Activated naive CD4-positive, alpha-beta T cell treated with anti-CD3 and anti-CD28 coated beads for 36 hours (primary cell): ENCODE results near the gene MPHOSPH9. TPM values are rescaled to one million over a fixed set of nuclear protein-coding genes. Genes with fewer than 3 reads are reported as not detected.

Experiments
- CTCF ChIA-PET: fragments of 350-600 bp; sonication (Branson Sonifier 250); formaldehyde crosslinking; loops from one replicate; lab custom pipeline; 2021; ENCODE audit warnings: antibody characterized with exemption; lab: Charles Lee
- DNase-seq: peaks from one replicate; pipeline ENCODE4 v3.0.0-alpha.2; 2020
- H3K27ac Mint-ChIP-seq: one replicate; pipeline ENCODE4 v1.8.0; 2021; ENCODE audit warnings: mild to moderate bottlenecking, mixed read lengths
- H3K27me3 Mint-ChIP-seq: one replicate; pipeline ENCODE4 v1.8.0; 2021; ENCODE audit warnings: low read depth, mixed read lengths
- H3K36me3 Mint-ChIP-seq: one replicate; pipeline ENCODE4 v1.8.0; 2021; ENCODE audit warnings: low read depth, mixed read lengths
- H3K4me1 Mint-ChIP-seq: one replicate; pipeline ENCODE4 v1.8.0; 2021; ENCODE audit warnings: low read depth, mixed read lengths
- H3K4me3 Mint-ChIP-seq: one replicate; pipeline ENCODE4 v1.8.0; 2021; ENCODE audit warnings: mild to moderate bottlenecking, moderate library complexity, mixed read lengths
- H3K9me3 Mint-ChIP-seq: one replicate; pipeline ENCODE4 v1.8.0; 2021; ENCODE audit warnings: mixed read lengths
- intact Hi-C: fragments of 100-400 bp; cut with micrococcal nuclease; formaldehyde crosslinking; loops from one replicate; pipeline ENCODE4 v1.15.1; 2023
- total RNA-seq, 2 experiments: library from RNA; stranded (reverse); gene quantifications; one replicate each; pipeline ENCODE4 v1.2.3, GENCODE V29; 2021

Gene MPHOSPH9, protein sequence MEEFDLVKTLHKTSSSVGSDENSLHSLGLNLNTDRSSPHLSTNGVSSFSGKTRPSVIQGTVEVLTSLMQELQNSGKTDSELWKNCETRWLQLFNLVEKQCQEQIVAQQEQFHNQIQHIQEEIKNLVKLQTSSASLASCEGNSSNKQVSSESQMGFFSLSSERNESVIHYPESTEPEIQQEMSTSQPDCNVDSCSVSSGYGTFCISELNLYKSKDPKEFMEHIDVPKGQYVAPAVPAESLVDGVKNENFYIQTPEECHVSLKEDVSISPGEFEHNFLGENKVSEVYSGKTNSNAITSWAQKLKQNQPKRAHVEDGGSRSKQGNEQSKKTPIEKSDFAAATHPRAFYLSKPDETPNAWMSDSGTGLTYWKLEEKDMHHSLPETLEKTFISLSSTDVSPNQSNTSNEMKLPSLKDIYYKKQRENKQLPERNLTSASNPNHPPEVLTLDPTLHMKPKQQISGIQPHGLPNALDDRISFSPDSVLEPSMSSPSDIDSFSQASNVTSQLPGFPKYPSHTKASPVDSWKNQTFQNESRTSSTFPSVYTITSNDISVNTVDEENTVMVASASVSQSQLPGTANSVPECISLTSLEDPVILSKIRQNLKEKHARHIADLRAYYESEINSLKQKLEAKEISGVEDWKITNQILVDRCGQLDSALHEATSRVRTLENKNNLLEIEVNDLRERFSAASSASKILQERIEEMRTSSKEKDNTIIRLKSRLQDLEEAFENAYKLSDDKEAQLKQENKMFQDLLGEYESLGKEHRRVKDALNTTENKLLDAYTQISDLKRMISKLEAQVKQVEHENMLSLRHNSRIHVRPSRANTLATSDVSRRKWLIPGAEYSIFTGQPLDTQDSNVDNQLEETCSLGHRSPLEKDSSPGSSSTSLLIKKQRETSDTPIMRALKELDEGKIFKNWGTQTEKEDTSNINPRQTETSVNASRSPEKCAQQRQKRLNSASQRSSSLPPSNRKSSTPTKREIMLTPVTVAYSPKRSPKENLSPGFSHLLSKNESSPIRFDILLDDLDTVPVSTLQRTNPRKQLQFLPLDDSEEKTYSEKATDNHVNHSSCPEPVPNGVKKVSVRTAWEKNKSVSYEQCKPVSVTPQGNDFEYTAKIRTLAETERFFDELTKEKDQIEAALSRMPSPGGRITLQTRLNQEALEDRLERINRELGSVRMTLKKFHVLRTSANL
- total RNA-seq: 100 to 1,000 TPM; 111 to 114 TPM

DNA sequence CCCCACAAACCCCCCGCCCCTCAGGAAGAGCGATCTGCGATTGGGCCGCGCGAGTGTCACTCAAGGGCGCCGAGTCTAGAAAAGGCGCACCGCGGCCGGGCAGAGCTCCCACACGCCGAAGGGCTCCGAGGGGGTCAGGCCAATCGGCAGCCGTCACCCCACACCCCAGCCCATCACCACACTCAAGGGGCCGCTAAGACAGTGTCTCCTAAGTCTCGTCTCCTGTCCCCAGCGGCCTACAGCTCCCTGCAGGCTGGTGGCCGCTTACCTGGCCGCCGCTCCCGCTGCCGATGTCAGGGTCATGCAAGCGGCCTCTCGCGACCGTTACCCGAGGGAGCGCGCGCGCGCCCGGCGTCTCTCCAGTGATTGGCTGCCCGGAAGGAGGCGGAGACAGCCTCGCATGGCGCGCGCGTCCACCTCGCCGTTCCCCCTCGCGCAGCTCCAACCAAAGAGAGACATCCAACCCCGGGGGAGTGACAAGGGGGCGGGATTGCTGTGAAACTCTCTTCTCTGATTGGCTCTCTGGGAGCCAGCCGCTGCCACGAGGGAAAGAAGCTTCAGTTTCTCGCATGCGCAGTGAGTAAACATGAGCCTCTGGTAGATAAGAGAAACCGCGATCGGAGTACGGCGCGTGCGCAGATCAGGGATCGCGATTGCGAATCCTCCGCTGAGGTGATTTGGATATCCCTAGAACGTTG is at the start of gene MPHOSPH9, which contains the start of gene MTRFR:
Gene MPHOSPH9 (minus strand): TSS at position 335 of the 698 bp plus-strand sequence. CDS start 2,777 bp downstream, outside the sequence.
Gene MTRFR (plus strand): TSS at position 630 of the 698 bp plus-strand sequence. CDS start 20,239 bp downstream, outside the sequence.
- Mint-ChIP-seq H3K4me1 (peaks cover 58% of the 10 kb centered on the region), H3K27me3 (no peaks in the 10 kb centered on the region), H3K36me3 (peaks cover 43% of the 10 kb centered on the region), H3K9me3 (no peaks in the 10 kb centered on the region), H3K4me3 (peak within 1 kb of the TSS; percentile 96), H3K27ac (peak within 1 kb of the TSS; percentile 99)
- CTCF ChIA-PET: interaction anchor here (0.5 to 2.3 kb wide), 14 partner anchors 9 to 350 kb away, joined by 3 to 6 read pairs (median 3); partner anchors contain the start of gene PITPNM2
- DNase-seq: peak; percentile 100
- intact Hi-C loops: loop anchor here (1.0 to 10.0 kb wide), 14 partner anchors 10 to 706 kb away; partner anchors contain the start of genes ABCB9, ATP6V0A2, KNTC1 and PITPNM2

GRCh38 chr12:123282111-123282510 is 49.2 kb upstream of the MPHOSPH9 start:
- CTCF ChIA-PET: interaction anchor here (0.6 kb wide), 1 partner anchor 301 kb away, joined by 3 read pairs; no protein-coding TSS in a partner anchor
- intact Hi-C loops: no loop called here
- H3K27ac Mint-ChIP-seq: no peak overlapping the region
- no peaks in the 10 kb centered on the region for H3K36me3 Mint-ChIP-seq
- no peak overlapping the region for H3K4me3 Mint-ChIP-seq
- no peak for DNase-seq
- no peaks in the 10 kb centered on the region for H3K9me3 Mint-ChIP-seq
- H3K27me3 Mint-ChIP-seq: no peaks in the 10 kb centered on the region
- peaks cover 6% of the 10 kb centered on the region for H3K4me1 Mint-ChIP-seq

- Mint-ChIP-seq H3K4me3 (no peak overlapping the region), H3K27ac (no peak overlapping the region), H3K9me3 (no peaks in the 10 kb centered on the region), H3K27me3 (no peaks in the 10 kb centered on the region), H3K36me3 (no peaks in the 10 kb centered on the region), H3K4me1 (peaks cover 6% of the 10 kb centered on the region)
- CTCF ChIA-PET: no interaction called here
- no peak for DNase-seq
- intact Hi-C loops: no loop called here
Measured at GRCh38 chr12:123280971-123281370, 48.0 kb upstream of the MPHOSPH9 start.

GRCh38 chr12:123278101-123278627 is 45.2 kb upstream of the MPHOSPH9 start:
- CTCF ChIA-PET: interaction anchor here (0.6 to 1.2 kb wide), 5 partner anchors 28 to 300 kb away, joined by 3 to 4 read pairs (median 3); no protein-coding TSS in a partner anchor
- no peak overlapping the region for H3K4me3 Mint-ChIP-seq
- H3K4me1 Mint-ChIP-seq: peaks cover 6% of the 10 kb centered on the region
- intact Hi-C loops: loop anchor here (1.0 to 2.0 kb wide), 2 partner anchors 27 to 437 kb away; no protein-coding TSS in a partner anchor
- H3K36me3 Mint-ChIP-seq: no peaks in the 10 kb centered on the region
- H3K27me3 Mint-ChIP-seq: no peaks in the 10 kb centered on the region
- peak; percentile 56 for DNase-seq
- no peaks in the 10 kb centered on the region for H3K9me3 Mint-ChIP-seq
- H3K27ac Mint-ChIP-seq: no peak overlapping the region

DNA sequence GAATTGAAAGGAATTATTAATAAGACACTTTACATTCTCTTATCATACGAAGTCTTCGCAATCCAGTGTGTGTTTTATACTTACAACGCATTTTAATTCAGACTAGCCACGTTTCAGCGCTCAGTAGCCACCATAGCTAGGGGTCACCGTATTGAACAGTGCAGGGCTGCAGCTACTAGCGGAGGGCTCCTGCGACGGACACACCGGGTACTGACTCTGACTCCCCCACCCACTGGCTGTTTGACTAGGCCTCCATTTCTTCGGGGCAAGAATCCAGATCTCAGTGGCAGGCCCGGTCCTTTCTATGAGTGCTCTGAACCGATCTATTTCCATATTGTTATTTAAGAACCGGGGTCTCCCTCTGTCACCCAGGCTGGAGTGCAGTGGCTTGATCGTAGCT is 40.2 kb upstream of the MPHOSPH9 start:
- peaks cover 24% of the 10 kb centered on the region for H3K4me1 Mint-ChIP-seq
- H3K36me3 Mint-ChIP-seq: no peaks in the 10 kb centered on the region
- no peaks in the 10 kb centered on the region for H3K27me3 Mint-ChIP-seq
- CTCF ChIA-PET: interaction anchor here (0.5 to 0.6 kb wide), 2 partner anchors 11 to 87 kb away, joined by 3 to 4 read pairs; no protein-coding TSS in a partner anchor
- no peak overlapping the region for H3K27ac Mint-ChIP-seq
- H3K9me3 Mint-ChIP-seq: no peaks in the 10 kb centered on the region
- H3K4me3 Mint-ChIP-seq: peak overlapping the region; percentile 29
- intact Hi-C loops: no loop called here
- no peak for DNase-seq

DNA sequence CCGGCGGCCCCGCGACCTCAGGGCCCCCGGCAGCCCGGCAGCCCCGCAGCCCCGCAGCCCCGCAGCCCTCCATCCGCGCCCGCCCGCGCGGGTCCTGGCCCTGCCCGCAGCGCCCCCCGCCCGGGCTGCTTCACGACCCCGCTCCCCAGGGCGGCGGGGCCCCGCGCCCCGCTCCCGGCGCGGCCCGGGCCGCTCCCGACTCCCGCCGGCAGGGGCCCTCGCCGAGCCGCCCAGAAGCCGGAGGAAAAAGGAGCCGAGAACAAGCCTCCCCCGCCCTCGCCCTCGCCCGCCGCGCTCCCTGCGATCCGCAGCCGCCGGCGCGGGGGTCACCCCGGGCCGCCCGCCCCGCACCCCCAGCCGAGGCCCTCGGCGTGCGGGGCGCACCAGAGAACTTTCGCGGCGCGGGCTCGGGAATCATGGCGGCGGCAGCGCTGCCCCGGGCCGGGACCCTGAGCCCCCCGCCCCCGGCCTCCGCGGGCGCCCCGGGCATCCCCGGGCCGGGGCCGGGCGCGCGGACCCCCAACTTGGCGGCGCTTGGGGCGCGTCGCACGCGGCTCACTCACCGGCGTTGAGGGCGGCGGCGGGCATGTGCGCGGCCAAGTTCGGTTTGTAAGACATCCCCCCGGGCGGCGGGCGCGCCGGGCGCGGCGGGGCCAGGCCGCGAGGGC is 38.2 kb upstream of the MPHOSPH9 start:
- peak; percentile 81 for DNase-seq
- intact Hi-C loops: loop anchor here (1.0 kb wide), 3 partner anchors 94 to 311 kb away; partner anchors contain the start of gene KMT5A
- Mint-ChIP-seq H3K27ac (no peak overlapping the region), H3K27me3 (no peaks in the 10 kb centered on the region), H3K9me3 (no peaks in the 10 kb centered on the region), H3K4me3 (no peak overlapping the region), H3K36me3 (no peaks in the 10 kb centered on the region), H3K4me1 (peaks cover 23% of the 10 kb centered on the region)
- CTCF ChIA-PET: interaction anchor here (1.0 kb wide), 1 partner anchor 95 kb away, joined by 3 read pairs; no protein-coding TSS in a partner anchor

DNA sequence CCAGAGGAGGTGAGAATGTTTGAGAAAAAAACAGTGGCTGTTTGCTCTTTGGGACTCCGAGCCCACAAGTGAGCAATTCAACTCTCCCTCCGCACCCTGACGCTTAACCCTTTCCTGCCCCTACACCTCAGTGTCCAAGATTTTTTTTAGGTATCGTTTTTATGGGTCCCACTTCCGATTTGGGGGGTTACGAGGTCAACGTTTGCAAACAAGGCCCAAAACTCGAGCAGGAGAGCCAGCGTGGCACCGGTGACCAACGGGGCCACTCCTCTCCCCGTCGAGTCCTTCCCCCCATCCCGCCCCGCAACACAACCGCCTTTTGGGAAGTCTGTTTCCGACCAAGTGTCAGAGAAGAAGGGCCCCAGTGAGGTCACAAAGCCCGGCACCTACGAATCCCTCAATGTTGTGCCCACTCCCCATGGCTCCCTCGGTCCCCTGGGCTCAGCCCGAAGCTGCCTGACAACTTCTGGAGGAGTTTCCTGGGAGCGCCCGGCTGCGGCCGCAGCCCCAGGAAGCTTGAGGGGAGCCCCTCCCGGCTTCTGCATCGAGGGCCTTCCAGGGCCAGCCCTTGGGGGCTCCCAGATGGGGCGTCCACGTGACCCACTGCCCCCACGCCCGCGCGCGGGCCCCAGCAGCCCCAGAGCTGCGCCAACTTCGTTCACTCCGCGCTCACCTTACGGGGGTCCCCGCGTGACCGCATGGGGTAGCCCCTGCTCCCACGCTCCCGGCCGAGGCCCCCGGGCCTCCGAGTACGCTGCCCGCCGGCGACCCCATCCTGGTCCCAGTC is 37.5 kb upstream of the MPHOSPH9 start:
- Mint-ChIP-seq H3K9me3 (no peaks in the 10 kb centered on the region), H3K27me3 (no peaks in the 10 kb centered on the region), H3K4me1 (peaks cover 23% of the 10 kb centered on the region), H3K27ac (peak overlapping the region; percentile 74), H3K4me3 (peak overlapping the region; percentile 84), H3K36me3 (no peaks in the 10 kb centered on the region)
- peak; percentile 44 for DNase-seq
- CTCF ChIA-PET: interaction anchor here (0.6 to 1.6 kb wide), 3 partner anchors 33 to 311 kb away, joined by 3 to 10 read pairs (median 3); no protein-coding TSS in a partner anchor
- intact Hi-C loops: no loop called here

DNA sequence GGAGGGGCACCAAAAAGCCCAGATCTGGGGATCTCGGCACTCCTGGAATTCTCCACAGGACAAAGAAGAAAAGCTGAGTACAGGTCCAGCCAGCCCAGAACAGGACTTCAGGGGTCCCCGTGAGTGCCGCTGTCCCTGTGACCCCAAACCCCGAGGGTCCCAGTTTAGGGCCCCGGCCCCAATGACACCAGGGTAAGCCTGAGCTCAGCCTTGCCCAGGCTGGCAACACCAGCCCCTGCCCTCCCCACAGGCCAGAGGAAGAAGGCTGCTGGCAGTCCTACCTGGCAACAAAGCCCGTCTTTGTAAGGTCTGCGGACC is 36.9 kb upstream of the MPHOSPH9 start:
- Mint-ChIP-seq H3K9me3 (no peaks in the 10 kb centered on the region), H3K4me1 (peaks cover 23% of the 10 kb centered on the region), H3K27ac (peak overlapping the region; percentile 74), H3K27me3 (no peaks in the 10 kb centered on the region), H3K36me3 (no peaks in the 10 kb centered on the region), H3K4me3 (peak overlapping the region; percentile 84)
- no peak for DNase-seq
- intact Hi-C loops: no loop called here
- CTCF ChIA-PET: interaction anchor here (1.0 to 1.6 kb wide), 3 partner anchors 32 to 96 kb away, joined by 3 to 10 read pairs (median 4); no protein-coding TSS in a partner anchor

- intact Hi-C loops: no loop called here
- CTCF ChIA-PET: interaction anchor here (1.4 to 1.6 kb wide), 2 partner anchors 32 to 96 kb away, joined by 4 to 10 read pairs; no protein-coding TSS in a partner anchor
- H3K27me3 Mint-ChIP-seq: no peaks in the 10 kb centered on the region
- peaks cover 1% of the 10 kb centered on the region for H3K36me3 Mint-ChIP-seq
- no peaks in the 10 kb centered on the region for H3K9me3 Mint-ChIP-seq
- DNase-seq: peak; percentile 68
- H3K27ac Mint-ChIP-seq: no peak overlapping the region
- H3K4me3 Mint-ChIP-seq: peak overlapping the region; percentile 84
- peaks cover 23% of the 10 kb centered on the region for H3K4me1 Mint-ChIP-seq
Measured at GRCh38 chr12:123269395-123269892, 36.5 kb upstream of the MPHOSPH9 start.
